OCI-LY3 (cell line): ENCODE data around the gene BLMH.

Experiments
- CTCF ChIP-seq: fragments of 200-600, 300-600 bp; sonication (generic); IDR thresholded peaks from 2 replicates; pipeline ENCODE4 v1.5.1; 2014; ENCODE audit warnings: antibody characterized with exemption, low read length, low read depth
- EZH2phosphoT487 ChIP-seq: fragments of 200-600 bp; shearing (Covaris generic); IDR thresholded peaks from 2 replicates; pipeline ENCODE4 v1.6.1; 2018; ENCODE audit warnings: antibody characterized with exemption, mixed run types, low read depth

GRCh38 chr17:30279156-30279555 lies 12.6 kb downstream of the BLMH start:
- TF ChIP-seq CTCF = no peak
- TF ChIP-seq EZH2phosphoT487 = no peak
